ELF-1 (cell line): Measurements from ENCODE around the gene HES3.

Experiments used
- DNase-seq: peaks from one replicate; pipeline ENCODE4 v3.0.0-alpha.2; 2016; ENCODE audit warnings: low read depth, low spot score

HES3 gene, protein sequence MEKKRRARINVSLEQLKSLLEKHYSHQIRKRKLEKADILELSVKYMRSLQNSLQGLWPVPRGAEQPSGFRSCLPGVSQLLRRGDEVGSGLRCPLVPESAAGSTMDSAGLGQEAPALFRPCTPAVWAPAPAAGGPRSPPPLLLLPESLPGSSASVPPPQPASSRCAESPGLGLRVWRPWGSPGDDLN

DNA sequence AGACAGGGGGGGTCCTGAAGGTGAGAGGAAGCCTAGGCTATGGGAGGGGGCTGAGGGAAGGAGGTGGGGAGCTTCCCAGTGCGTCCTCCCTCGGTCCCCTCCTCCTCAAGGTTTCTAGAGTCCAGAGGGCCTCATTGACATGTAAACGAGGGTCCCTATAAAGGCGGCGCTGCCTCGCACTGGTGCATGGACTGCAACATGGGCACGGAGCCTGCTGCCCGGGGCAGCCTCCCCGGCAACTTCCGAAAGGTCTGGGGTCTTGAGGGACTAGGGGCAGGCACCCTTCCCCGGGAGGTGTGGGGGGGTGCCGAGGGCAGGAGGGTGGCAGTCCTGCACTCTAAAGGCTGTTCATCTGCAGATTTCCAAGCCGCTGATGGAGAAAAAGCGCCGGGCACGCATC lies at the start of gene HES3:
Gene HES3, plus strand, starts transcription at position 187 of the 400 bp plus-strand sequence. Its CDS starts 187 bp downstream, at position 374.
- DNase-seq: no peak

DNA sequence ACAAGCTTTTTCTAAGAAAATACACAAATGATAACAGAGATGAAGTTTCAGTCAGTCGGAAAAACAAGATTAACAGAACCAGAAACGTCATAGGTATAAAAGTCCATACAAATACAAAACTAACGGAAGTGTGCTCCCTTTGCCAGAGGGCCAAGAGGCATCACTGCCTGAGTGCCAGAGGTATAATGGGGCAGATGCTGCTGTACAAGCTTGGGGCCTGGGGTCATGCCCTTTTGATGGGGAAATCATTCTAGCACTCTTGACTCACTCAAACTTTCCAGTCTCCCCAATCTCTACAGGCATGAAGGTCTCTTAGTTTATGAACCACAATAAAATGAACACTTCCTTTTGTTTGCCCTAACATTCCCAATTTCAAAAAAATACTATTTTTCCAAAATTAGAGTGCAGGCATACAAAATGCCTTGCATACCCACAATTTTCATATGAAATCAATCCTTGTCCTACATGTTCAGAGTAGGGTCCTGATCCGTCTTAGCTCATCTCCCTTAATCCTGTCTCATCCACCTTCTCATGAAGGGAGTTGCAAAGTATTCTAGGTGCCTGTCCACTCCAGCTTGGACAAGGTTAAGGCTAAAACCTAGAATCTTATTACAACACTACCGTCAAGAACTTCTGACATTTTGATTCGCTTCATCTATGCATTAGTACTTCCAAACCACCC lies 46.1 kb upstream of the HES3 start:
- no peak for DNase-seq

DNA sequence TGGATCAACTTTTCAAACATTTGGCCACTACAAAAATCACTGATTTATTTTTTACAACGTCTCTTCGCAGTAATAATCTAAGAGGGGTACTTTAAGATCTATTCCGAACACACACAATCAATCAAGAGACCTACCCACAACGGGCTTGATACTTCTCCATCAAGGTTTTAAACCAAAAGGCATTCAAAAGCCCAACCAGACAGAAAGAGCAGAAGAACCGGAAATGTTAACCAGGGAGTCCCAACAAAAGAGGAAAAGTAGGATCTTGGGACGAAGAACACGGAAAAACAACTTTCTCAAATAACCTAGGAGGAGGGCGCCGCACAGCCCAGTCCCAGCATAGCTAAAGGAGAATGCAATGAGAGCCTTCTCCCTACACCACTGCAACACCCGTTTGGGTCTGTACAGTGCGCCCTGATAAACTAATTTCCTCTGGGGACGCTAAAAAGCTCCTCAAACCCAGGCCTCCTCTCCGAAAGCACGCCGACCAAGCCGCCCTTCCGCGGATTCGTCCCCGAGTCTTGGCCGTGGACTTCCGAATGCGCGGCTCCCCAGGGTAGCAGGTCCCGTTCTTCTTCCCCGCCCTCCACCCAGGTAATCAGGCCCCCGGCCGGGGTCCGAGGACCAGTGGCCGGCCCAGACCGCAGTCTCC lies 45.2 kb upstream of the HES3 start:
- no peak for DNase-seq

DNA sequence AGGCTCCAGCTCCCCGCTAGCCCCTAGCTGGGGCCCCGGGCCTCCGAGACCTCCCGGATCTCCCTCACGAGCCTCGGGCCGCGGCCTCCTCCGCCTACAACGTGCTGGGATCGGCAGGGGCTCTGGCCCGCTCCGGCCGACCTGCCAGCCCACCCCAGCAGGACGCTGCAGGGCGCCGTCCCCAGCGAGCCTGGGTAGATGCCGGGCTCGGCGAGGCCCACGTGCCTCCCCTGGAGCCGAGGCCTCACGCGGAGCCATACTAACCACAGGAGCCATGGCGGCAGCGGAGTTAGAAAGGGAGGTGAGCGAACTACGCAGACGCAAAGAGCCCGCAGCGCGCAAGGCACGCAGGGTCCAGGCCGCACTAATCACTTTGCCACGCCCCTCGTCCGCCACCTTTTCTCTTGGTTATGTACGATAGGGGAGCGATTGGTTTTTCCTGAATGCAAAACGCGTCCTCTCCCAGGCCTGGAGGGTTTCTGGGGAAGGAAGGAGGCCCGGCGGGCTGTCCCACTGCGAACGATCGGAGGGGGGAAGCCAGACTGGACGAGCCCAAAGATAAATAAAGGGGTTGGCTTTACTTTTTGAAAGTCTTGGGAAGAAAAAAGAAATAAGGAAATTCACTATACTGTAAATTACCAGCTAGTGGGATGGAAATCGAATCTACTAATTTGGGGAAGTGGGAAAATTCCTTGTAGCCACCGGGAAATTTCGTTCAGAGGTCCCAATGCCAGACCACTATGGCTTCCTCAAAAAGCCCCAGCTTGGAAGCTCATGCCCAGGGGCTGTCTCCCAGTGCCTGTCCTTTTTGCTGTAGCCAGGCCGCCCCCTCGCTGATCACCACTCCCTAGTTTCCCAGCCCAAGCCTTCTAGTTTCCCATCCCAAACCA lies 44.4 kb upstream of the HES3 start, which contains the start of gene RPL22:
Gene RPL22, minus strand, starts transcription at position 298 of the 890 bp plus-strand sequence. Its CDS starts 22 bp downstream, at position 276.
- peak; percentile 99 for DNase-seq

DNA sequence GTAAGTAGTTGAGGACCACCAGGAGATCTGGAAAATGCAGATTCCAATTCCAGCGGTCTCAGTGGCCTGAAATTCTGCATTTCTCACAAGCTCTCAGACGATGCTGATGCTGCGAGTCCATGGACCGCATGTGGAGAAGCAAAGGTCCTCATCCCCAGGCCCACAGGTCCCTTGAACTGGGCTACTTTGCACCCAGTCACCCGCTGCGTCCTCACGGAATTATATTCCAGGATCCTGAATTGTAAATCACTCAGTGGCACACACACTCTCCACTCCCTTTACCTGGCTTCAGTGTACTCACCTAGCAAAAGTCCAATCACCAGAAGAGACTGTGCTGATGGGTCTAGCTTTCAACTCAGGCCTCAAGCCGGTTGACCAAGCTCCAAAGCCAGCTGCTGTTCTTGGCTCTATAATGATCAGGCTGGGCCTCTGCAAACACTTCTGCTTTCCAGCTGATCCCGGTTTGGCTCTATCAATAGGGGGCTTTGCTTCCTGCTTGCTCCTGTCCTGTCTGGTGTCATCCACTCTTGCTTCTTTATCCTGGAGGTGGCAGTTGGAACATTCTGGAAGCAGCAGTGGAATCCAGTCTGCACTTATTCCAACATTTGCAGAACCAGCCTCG lies 43.7 kb upstream of the HES3 start:
- DNase-seq: peak; percentile 52

DNA sequence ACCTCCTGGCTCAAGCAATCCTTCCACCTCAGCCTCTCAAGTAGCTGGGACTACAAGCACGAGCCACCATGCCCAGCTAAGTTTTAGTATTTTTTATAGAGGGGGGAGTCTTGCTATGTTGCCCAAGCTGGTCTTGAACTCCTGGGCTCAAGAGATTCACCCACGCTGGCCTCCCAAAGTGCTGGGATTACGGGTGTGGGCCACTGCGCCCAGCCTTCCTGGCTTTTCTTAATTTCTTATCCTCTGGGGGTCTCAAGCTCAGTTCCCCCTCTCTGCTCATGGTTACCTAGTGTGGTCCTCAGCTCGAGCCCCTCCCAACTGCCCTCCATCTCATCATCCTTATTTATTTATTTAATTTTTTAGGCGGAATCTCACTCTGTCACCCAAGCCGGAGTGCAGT lies 41.7 kb upstream of the HES3 start:
- no peak for DNase-seq

DNA sequence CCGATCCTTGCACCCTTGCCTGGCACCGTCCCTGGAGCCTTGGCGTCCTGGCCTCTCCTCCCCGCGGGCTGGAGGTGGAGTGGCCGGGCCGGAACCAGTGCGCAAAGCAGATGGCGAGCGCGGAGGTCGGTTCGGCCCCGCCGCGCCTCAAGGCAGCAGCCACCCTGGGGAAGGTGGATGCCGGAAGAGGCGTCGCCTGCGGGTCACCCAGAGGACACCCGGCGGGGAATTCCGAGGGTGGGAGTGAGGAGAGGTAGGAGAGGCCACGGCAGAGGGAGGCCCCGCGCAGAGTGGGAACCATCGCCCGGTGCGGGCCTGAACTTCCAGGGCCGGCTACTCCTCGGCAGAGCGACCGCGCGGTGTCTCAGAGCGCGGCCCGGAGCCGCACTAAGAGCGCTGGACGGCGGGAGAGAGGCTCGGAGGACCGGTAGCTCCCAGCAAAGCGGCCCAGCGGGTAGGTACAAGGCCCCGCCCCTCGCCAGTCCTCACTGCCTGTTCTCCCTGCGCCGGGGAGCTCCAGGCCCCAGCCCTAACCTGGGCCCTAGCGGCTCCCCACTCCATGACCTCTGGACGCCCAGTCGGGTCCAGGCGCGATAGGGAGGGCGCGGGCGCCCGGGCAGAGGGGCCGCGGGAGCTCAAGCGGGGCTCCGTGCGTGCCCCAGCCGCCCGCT lies 38.0 kb upstream of the HES3 start, which contains the start of gene RNF207:
Gene RNF207, plus strand, starts transcription at position 271 of the 671 bp plus-strand sequence. CDS start 417 bp downstream, outside the sequence.
- peak; percentile 89 for DNase-seq

DNA sequence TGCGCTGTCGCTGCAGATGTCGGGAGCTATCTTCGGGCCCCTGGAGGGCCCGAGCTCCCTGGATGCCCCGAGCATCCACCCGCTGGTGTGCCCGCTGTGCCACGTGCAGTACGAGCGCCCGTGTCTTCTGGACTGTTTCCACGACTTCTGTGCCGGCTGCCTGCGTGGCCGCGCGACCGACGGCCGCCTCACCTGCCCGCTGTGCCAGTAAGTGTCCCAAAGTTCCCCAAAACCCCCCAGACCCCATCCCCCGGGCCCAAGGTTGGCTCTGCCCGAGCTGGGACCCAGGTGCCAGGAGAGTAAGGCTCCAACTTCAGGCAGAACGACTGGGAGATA lies 37.5 kb upstream of the HES3 start:
- DNase-seq: no peak

DNA sequence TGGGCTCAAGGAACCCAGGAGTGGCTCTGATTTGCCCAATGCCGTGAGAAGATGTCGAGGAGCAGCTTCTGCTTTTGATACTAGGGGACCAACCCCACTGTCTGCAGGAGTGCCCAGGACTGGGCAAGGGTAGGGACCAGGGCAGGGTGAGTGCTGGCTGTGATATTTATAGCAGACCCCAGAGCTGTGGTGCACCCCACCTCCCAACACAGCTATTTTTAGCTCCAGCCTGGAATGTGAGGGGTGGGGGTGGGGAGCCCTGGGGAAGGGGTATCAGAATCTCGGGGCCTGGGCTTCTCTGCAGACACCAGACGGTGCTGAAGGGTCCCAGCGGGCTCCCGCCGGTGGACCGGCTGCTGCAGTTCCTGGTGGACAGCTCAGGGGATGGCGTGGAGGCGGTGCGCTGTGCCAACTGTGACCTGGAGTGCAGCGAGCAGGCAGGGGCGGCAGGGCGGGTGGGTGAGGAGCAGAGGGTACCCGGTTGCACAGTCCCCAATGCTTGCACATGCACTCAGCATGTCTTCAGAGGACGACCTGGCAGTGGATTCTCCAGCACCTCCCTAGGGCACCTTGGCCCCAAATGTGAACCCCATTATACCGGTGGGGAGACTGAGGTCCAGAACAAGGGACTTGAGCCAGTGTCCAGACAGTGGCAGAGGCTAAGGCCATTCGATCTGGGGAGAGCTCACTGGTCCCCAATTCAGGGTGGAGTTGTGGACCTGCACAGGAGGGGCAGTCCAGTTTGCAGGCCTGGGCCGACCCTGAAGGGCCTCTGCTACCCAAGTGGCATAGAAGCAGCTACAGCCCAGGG lies 36.7 kb upstream of the HES3 start:
- DNase-seq: no peak

DNA sequence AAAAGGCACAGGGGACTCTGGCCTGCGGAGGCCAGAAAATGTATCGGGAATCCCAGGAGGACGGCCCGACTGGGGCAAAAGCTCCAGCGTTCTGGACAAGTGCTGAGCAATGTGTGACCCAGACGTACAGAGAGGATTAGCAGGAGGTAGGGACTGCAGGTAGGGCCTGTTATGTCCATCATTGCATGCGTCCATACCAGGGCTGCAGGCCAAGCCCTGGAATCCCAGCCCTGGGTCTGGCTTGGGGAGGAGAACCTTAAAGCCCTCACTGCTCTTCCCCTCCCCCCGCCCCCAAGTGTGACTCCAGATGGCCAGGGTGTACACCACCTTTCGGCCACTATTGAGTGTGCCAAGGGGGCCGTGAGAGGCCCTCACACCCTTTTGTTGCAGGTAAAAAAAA lies 36.1 kb upstream of the HES3 start:
- peak; percentile 37 for DNase-seq

DNA sequence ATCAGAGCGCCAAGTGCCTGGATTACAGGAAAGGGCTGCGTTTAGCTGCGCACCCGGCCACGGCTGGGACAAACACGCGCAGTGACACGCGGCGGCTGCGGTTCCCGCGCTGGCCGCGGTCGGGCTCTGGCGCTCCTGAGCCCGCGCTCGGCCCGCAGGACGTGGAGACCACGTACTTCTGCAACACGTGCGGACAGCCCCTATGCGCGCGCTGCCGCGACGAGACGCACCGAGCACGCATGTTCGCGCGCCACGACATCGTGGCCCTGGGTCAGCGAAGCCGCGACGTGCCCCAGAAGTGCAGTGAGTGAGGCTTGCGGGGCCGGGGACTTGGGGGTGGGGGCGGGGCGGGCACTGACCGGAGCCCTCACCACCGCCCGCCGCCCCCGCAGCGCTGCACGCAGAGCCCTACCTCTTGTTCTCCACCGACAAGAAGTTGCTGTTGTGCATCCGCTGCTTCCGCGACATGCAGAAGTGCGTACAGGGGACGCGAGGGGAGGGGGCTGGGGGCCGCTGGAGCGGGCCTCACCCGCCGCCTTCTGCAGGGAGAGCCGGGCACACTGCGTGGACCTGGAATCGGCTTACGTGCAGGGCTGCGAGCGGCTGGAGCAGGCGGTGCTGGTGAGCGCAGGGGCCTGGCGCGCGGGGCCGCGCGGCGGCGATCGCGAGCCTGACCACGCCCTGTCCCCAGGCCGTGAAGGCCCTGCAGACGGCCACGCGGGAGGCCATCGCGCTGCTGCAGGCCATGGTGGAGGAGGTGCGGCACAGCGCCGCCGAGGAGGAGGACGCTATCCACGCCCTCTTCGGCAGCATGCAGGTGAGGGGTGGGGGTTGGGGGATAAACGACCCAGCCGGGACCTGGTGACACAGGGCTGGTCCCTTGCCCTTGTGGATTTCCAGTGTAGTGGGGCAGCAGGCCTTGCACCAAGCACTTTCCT lies 35.0 kb upstream of the HES3 start:
- DNase-seq: peak; percentile 55

DNA sequence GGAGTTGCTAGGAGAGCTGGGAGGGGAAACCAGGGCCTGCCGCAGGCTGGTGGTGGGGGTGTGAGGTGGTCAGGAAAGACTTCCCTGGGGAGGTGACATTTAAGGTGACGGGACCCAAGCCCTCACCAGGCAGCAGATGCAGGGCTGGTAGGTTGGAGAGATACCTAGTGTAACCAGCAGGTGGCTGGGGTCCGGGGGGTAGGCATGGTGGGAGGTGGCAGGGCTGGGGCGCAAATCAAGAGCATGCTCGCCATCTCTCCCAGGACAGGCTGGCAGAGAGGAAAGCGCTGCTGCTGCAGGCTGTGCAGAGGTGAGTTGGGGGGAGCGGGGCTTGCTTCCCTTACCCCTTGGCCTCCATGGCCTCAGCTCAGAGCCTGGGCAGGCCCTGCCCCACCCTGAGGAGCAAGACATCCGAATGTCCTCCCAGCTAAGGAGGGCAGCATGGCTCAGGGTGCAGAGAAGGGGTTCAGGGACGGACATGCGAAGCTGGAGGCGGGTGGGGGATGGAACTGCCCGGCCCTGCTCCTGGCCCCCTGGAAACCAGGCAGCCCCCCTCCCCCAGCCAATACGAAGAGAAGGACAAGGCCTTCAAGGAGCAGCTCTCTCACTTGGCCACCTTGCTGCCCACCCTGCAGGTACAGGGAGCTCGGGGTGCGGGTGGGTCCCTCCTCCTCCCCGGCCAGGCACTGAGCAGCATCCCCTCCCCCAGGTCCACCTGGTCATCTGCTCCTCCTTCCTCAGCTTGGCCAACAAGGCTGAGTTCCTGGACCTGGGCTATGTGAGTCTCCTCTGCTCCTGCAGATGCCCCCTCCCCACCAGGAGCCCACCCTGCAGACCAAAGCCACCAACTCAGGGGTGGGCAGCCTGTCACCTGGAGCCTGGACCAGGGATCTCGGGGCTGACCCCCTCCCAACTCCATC lies 34.1 kb upstream of the HES3 start:
- DNase-seq: no peak

DNA sequence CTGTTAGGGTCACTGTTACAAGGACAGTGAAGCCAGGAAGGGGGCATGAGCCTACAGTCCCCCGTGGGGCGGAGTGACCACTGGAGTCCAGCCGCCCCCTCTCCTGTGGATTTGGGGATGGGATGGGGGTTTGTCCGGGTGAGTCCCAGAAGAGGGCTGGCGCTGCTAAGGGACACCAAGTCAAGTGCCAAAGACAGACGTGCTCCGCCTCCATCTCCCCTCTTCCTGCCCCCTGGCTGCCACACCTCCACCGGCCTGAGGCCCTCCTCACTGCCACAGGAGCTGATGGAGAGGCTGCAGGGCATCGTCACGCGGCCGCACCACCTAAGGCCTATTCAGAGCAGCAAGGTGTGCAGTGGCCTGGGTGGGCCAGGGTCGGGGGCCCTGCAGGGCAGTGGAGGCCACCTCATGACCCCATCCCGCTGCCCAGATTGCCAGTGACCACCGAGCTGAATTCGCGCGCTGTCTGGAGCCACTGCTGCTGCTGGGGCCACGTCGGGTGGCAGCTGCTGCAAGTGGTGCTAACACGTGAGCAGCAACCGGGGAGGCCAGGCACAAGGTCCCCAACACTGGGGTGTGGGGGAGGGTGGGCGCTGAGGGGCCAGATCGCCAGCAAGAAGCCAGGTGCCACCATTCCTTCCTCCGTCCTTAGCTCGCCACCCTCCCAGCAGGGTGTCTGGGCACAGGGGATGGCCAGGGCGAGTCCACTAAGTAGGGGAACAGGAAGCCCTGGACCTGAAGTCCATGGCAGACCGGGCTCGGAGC lies 33.2 kb upstream of the HES3 start:
- DNase-seq: no peak

DNA sequence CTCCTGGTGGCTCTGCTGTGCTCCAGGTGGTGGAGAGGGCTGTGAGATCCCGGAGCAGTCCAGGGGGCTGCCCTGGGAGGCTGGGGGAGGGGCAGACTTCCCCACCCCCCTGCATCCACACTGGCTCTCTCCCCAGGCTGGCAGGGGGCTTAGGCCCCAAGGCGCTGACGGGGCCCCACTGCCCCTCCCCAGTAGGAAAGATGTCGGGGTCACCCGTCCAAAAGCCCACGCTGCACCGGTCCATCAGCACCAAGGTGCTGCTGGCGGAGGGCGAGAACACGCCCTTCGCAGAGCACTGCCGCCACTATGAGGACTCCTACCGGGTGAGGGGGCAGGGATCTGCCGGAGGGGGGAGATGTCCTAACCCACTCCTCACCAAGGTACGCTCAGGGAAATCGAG lies 32.2 kb upstream of the HES3 start:
- no peak for DNase-seq

DNA sequence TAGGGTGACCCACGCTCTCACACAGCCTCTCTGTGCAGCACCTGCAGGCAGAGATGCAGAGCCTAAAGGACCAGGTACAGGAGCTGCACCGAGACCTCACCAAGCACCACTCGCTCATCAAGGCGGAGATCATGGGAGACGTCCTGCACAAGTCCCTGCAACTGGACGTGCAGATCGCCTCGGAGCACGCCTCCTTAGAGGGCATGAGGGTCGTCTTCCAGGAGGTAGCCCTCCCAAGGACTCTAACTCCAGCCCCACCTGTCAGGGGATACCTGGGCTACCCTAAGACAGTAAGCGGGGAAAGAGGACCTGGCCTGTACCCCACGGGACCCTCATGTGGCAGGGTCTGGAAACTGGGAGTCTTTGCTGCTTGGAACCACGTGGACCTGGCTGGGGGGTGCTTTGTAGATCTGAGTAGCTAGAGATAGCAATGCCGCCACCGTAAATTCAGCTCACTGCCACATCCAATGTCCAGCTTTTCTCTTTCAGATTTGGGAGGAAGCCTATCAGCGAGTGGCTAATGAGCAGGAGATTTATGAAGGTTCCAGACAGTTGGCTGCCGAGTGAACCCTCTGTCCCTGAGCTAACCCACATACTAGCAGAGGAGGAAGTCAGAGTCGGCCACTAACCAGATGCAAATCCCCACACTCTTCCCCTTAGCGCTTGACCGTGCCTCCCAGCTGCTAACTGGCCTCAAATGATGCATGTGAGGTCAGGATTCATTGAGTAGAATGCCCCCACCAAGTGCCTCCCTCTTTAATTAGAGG lies 31.6 kb upstream of the HES3 start:
- no peak for DNase-seq
